K562 (cell line): Measurements from ENCODE around the gene ATOH1. TPM values are rescaled to one million over a fixed set of nuclear protein-coding genes. Genes with fewer than 3 reads are reported as not detected.

ENCODE experiments used
- ATAC-seq: fragments of 200-7000 bp; cut with Tn5 transposase; 3 replicates; pipeline ENCODE4 v1.9.1; 2020; ENCODE audit warnings: moderate library complexity
- BruUV-seq: library from RNA; stranded (reverse); fragments of 400-500 nt; replicated peaks from 2 replicates; lab custom pipeline; 2021; lab: Mats Ljungman, UMichigan
- CTCF ChIA-PET: fragments of 300-600 bp; formaldehyde crosslinking; extraction: SDS; loops from one replicate; lab custom pipeline; 2021; ENCODE audit warnings: low intra/inter-chr PET ratio; lab: Yijun Ruan, JAX
- POLR2A ChIA-PET: fragments of 300-600, 350-650 bp; sonication (Branson Sonifier 250); formaldehyde crosslinking; extraction: SDS; loops from one replicate; lab custom pipeline; 2021; ENCODE audit warnings: antibody characterized with exemption, inconsistent platforms; lab: Yijun Ruan, JAX
- DNase-seq, 4 experiments: peaks; one replicate each; pipeline versions ENCODE4 v3.0.0 to v3.0.0-alpha.2; 2011 to 2018; ENCODE audit warnings: low spot score in 3 of 4, mixed read lengths in 3 of 4; ENCODE audit errors: extremely low read depth in 1 of 4
- FAIRE-seq: peaks from 2 replicates; lab custom pipeline; 2011; peaks lifted over from hg19 to GRCh38; lab: Jason Lieb, UNC
- H2AFZ ChIP-seq: 2 replicates; pipeline ENCODE4 v1.6.0; 2011; ENCODE audit warnings: low read depth, low read length, control low read depth, inconsistent platforms
- H3K27ac ChIP-seq: fragments of 200-600 bp; 3 replicates; pipeline ENCODE4 v1.8.0; 2011; ENCODE audit warnings: low read depth, mild to moderate bottlenecking, control low read depth, inconsistent platforms, low read length, moderate library complexity, mixed read lengths; ENCODE audit errors: extremely low read depth
- H3K27me3 ChIP-seq, 2 experiments: fragments of 300-600 bp in 1 of 2; 2 replicates in 1 of 2; 3 replicates in 1 of 2; pipeline versions ENCODE4 v1.6.0 to v1.8.0; 2011; ENCODE audit warnings: inconsistent platforms in 2 of 2, low read length in 2 of 2, mild to moderate bottlenecking in 1 of 2, mixed read lengths in 1 of 2, moderate library complexity in 1 of 2; ENCODE audit not compliant: control insufficient read depth in 2 of 2, insufficient read depth in 2 of 2
- H3K36me3 ChIP-seq: fragments of 300-600 bp; 3 replicates; pipeline ENCODE4 v1.8.0; 2011; ENCODE audit warnings: mild to moderate bottlenecking, low read length, inconsistent platforms; ENCODE audit not compliant: control insufficient read depth, insufficient read depth
- H3K4me1 ChIP-seq, 2 experiments: fragments of 200-600 bp in 1 of 2; replicated peaks in 1 of 2; 2 replicates in 1 of 2; 3 replicates in 1 of 2; pipeline versions ENCODE4 v1.5.1 to v1.8.0; 2011; ENCODE audit warnings: inconsistent platforms in 2 of 2, low read length in 2 of 2, mild to moderate bottlenecking in 1 of 2, mixed read lengths in 1 of 2, moderate library complexity in 1 of 2; ENCODE audit not compliant: control insufficient read depth in 2 of 2, insufficient read depth in 2 of 2
- H3K4me2 ChIP-seq: 2 replicates; pipeline ENCODE4 v1.6.1; 2011; ENCODE audit warnings: low read length, control low read depth, inconsistent platforms, mixed read lengths; ENCODE audit not compliant: insufficient read depth
- H3K4me3 ChIP-seq: fragments of 200-600 bp; sonication (generic), shearing (Covaris generic); 2 replicates; pipeline ENCODE4 v1.5.1; 2016; ENCODE audit warnings: control low read depth, inconsistent platforms
- H3K79me2 ChIP-seq: fragments of 200-600 bp; 3 replicates; pipeline ENCODE4 v1.8.0; 2011; ENCODE audit warnings: low read length, inconsistent platforms; ENCODE audit not compliant: control insufficient read depth, insufficient read depth
- H3K9ac ChIP-seq, 2 experiments: 2 replicates each; pipeline versions ENCODE4 v1.6.0 to v1.6.1; 2011; ENCODE audit warnings: low read depth in 2 of 2, low read length in 2 of 2, control low read depth in 1 of 2, inconsistent platforms in 1 of 2, mild to moderate bottlenecking in 1 of 2, mixed read lengths in 1 of 2; ENCODE audit not compliant: insufficient read depth in 1 of 2
- H3K9me1 ChIP-seq: one replicate; pipeline ENCODE4 v1.6.0; 2011; ENCODE audit warnings: inconsistent platforms, mild to moderate bottlenecking, low read length, moderate library complexity; ENCODE audit not compliant: control insufficient read depth, insufficient read depth
- H3K9me3 ChIP-seq: replicated peaks from 2 replicates; pipeline ENCODE4 v1.5.1; 2011; ENCODE audit warnings: low read depth, low read length, inconsistent platforms; ENCODE audit not compliant: control insufficient read depth, insufficient read depth
- H4K20me1 ChIP-seq: replicated peaks from 2 replicates; pipeline ENCODE4 v1.6.1; 2011; ENCODE audit warnings: low read length, inconsistent platforms, mixed read lengths; ENCODE audit not compliant: control insufficient read depth, insufficient read depth
- CSDE1 ChIP-seq, 2 experiments: fragments of 450-650 bp; IDR thresholded peaks; 2 replicates each; pipeline ENCODE4 v1.6.1; 2016; ENCODE audit warnings: mild to moderate bottlenecking in 1 of 2
- EGR1 ChIP-seq: fragments of 450-650 bp; conservative IDR thresholded peaks from 2 replicates; pipeline ENCODE4 v1.6.1; 2017; ENCODE audit warnings: mild to moderate bottlenecking
- HDAC6 ChIP-seq: IDR thresholded peaks from 2 replicates; pipeline ENCODE4 v1.6.1; 2012; ENCODE audit warnings: low read depth, mild to moderate bottlenecking, control low read depth, inconsistent platforms, low read length, moderate library complexity
- NR1H2 ChIP-seq: sonication (generic); formaldehyde crosslinking; IDR thresholded peaks from 2 replicates; pipeline ENCODE4 v1.4.0; 2020; ENCODE audit warnings: mild to moderate bottlenecking, missing genetic modification reagents
- POLR2AphosphoS2 ChIP-seq: IDR thresholded peaks from 2 replicates; pipeline ENCODE4 v1.6.1; 2012; ENCODE audit warnings: low read length, improper control_type of control experiment
- SUPT5H ChIP-seq: fragments of 450-650 bp; IDR thresholded peaks from 2 replicates; pipeline ENCODE4 v1.6.1; 2016
- TAF1 ChIP-seq: IDR thresholded peaks from 2 replicates; pipeline ENCODE4 v1.6.1; 2011; ENCODE audit warnings: mild to moderate bottlenecking, low read length, moderate library complexity; ENCODE audit not compliant: insufficient read depth, control insufficient read depth, severe bottlenecking; ENCODE audit errors: extremely low read depth
- TARDBP ChIP-seq: fragments of 450-650 bp; IDR thresholded peaks from 2 replicates; pipeline ENCODE4 v1.6.1; 2016
- ZNF3 ChIP-seq: fragments of 250-450 bp; sonication (Bioruptor Pico); IDR thresholded peaks from 2 replicates; pipeline ENCODE4 v1.5.0; 2021; ENCODE audit warnings: mild to moderate bottlenecking, moderate library complexity
- WGBS: fragments of 100-300 bp; shearing (Covaris generic); methylation state at CpG from one replicate; pipeline ENCODE4 v1.1.6; 2016; ENCODE audit warnings: low coverage, mixed read lengths; ENCODE audit not compliant: insufficient coverage; ENCODE audit errors: missing lambda C conversion rate; 5-methylcytosine and 5-hydroxymethylcytosine counted together
- in situ Hi-C: fragments of 300-500 bp; cut with MboI; formaldehyde crosslinking; loops from 4 replicates; pipeline ENCODE4 v1.15.0; 2018; ENCODE audit warnings: inconsistent platforms, mixed read lengths
- intact Hi-C: fragments of 100-400 bp; cut with micrococcal nuclease; formaldehyde crosslinking; loops from 2 replicates; pipeline ENCODE4 v1.14.2; 2022
- polyA plus RNA-seq, 8 experiments: library from polyadenylated mRNA; depleted of rRNA in 4 of 8; stranded (reverse) in 5 of 8; unstranded in 3 of 8; fragments of >200 nt; fragmentation: Nextera tagmentation in 2 of 8; fragmentation: Illumina TruSeq in 1 of 8; extraction: Ambion mirVana in 2 of 8; extraction: Trizol in 1 of 8; gene quantifications; 2 replicates each; pipeline versions ENCODE4 v1.2.1 to v1.2.3, GENCODE V29; 2011 to 2014; ENCODE audit warnings: inconsistent platforms in 1 of 8, missing spikeins in 1 of 8
- total RNA-seq, 7 experiments: library from RNA; depleted of rRNA in 6 of 7; stranded (reverse); fragments of >200 nt in 6 of 7; fragmentation: Illumina TruSeq in 2 of 7; extraction: Trizol in 2 of 7; gene quantifications; 2 replicates each; pipeline versions ENCODE4 v1.2.1 to v1.2.3, GENCODE V29; 2011 to 2021; ENCODE audit warnings: low replicate concordance in 1 of 7
- TF ChIP-seq, protein P1 (sequence below): sonication (generic); formaldehyde crosslinking; IDR thresholded peaks from 2 replicates; pipeline ENCODE4 v1.8.0; 2022; ENCODE audit warnings: missing genetic modification reagents, mild to moderate bottlenecking, moderate library complexity, borderline replicate concordance
- TF ChIP-seq, protein P2 (sequence below): IDR thresholded peaks from 3 replicates; pipeline ENCODE4 v1.6.1; 2011; ENCODE audit warnings: borderline replicate concordance, mild to moderate bottlenecking, moderate library complexity; ENCODE audit not compliant: insufficient read length; ENCODE audit errors: extremely low read depth
- TF ChIP-seq, protein P3 (sequence below), 2 experiments: fragments of 450-650 bp in 1 of 2; IDR thresholded peaks; 2 replicates each; pipeline ENCODE4 v1.6.1; 2011 to 2017; ENCODE audit warnings: low read depth in 2 of 2, antibody characterized with exemption in 1 of 2, borderline replicate concordance in 1 of 2, low read length in 1 of 2, mild to moderate bottlenecking in 1 of 2, mixed read lengths in 1 of 2; ENCODE audit not compliant: control insufficient read depth in 1 of 2

The ATOH1 gene
- total and polyA plus RNA-seq, 9 of the 15 experiments (the other 6 are each of a cell fraction or from before 2014, with no cell fraction given) = not detected

DNA sequence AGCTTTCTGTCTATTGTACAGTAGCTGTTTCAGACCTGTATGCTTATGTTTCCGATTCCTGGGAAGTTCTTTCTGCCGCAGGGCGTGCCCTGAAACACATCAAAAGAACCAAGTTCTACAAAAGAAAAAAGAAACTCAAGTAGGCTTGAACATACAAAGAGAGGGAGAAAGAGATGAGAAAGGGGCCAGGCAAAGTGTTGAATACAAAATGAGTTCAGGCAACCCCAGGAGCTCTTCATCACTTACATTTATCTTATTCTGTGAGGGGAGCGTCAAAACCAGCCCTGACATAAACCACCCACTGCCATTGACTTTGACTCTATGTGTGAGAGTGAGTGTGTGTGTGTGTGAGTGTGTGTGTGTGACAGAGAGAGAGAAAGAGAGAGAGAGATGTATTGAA lies 26.5 kb upstream of the ATOH1 start:
- H3K4me1 ChIP-seq = no peaks in the 10 kb centered on the region
- FAIRE-seq = no peak
- in situ Hi-C loops (no loop called here), intact Hi-C loops (no loop called here)
- TF ChIP-seq POLR2AphosphoS2 (no peak), HDAC6 (no peak), CSDE1 (IDR thresholded peaks at IDR 0.05) (no peak), ZNF3 (CRISPR knock-in tag) (no peak), SUPT5H (no peak), EGR1 (no peak), NR1H2 (CRISPR knock-in tag) (no peak), TAF1 (no peak), TARDBP (no peak)
- TF ChIP-seq, protein P1, sequence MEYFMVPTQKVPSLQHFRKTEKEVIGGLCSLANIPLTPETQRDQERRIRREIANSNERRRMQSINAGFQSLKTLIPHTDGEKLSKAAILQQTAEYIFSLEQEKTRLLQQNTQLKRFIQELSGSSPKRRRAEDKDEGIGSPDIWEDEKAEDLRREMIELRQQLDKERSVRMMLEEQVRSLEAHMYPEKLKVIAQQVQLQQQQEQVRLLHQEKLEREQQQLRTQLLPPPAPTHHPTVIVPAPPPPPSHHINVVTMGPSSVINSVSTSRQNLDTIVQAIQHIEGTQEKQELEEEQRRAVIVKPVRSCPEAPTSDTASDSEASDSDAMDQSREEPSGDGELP (CRISPR knock-in tag) = no peak
- TF ChIP-seq, protein P2, sequence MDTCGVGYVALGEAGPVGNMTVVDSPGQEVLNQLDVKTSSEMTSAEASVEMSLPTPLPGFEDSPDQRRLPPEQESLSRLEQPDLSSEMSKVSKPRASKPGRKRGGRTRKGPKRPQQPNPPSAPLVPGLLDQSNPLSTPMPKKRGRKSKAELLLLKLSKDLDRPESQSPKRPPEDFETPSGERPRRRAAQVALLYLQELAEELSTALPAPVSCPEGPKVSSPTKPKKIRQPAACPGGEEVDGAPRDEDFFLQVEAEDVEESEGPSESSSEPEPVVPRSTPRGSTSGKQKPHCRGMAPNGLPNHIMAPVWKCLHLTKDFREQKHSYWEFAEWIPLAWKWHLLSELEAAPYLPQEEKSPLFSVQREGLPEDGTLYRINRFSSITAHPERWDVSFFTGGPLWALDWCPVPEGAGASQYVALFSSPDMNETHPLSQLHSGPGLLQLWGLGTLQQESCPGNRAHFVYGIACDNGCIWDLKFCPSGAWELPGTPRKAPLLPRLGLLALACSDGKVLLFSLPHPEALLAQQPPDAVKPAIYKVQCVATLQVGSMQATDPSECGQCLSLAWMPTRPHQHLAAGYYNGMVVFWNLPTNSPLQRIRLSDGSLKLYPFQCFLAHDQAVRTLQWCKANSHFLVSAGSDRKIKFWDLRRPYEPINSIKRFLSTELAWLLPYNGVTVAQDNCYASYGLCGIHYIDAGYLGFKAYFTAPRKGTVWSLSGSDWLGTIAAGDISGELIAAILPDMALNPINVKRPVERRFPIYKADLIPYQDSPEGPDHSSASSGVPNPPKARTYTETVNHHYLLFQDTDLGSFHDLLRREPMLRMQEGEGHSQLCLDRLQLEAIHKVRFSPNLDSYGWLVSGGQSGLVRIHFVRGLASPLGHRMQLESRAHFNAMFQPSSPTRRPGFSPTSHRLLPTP = no peak
- TF ChIP-seq, protein P3, sequence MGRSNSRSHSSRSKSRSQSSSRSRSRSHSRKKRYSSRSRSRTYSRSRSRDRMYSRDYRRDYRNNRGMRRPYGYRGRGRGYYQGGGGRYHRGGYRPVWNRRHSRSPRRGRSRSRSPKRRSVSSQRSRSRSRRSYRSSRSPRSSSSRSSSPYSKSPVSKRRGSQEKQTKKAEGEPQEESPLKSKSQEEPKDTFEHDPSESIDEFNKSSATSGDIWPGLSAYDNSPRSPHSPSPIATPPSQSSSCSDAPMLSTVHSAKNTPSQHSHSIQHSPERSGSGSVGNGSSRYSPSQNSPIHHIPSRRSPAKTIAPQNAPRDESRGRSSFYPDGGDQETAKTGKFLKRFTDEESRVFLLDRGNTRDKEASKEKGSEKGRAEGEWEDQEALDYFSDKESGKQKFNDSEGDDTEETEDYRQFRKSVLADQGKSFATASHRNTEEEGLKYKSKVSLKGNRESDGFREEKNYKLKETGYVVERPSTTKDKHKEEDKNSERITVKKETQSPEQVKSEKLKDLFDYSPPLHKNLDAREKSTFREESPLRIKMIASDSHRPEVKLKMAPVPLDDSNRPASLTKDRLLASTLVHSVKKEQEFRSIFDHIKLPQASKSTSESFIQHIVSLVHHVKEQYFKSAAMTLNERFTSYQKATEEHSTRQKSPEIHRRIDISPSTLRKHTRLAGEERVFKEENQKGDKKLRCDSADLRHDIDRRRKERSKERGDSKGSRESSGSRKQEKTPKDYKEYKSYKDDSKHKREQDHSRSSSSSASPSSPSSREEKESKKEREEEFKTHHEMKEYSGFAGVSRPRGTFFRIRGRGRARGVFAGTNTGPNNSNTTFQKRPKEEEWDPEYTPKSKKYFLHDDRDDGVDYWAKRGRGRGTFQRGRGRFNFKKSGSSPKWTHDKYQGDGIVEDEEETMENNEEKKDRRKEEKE (IDR thresholded peaks at IDR 0.05; ENCODE audit: borderline replicate concordance in 1 of 2, control insufficient read depth in 1 of 2, low read depth in 2 of 2, low read length in 1 of 2) = no peak
- H3K27ac ChIP-seq = no peak overlapping the region
- H3K9ac ChIP-seq = no peak overlapping the region
- 0% methylated on average over 4 of the region's 4 CpGs for WGBS
- no peak overlapping the region for H2AFZ ChIP-seq
- H3K79me2 ChIP-seq = no peaks in the 10 kb centered on the region
- ChIA-PET CTCF (no interaction called here), POLR2A (no interaction called here)
- H3K9me3 ChIP-seq = no peaks in the 10 kb centered on the region
- no peak for ATAC-seq
- no peak overlapping the region for H3K4me3 ChIP-seq
- H3K27me3 ChIP-seq = no peaks in the 10 kb centered on the region
- DNase-seq = no peak
- H4K20me1 ChIP-seq = no peaks in the 10 kb centered on the region
- H3K4me2 ChIP-seq = no peak overlapping the region
- H3K36me3 ChIP-seq = no peaks in the 10 kb centered on the region
- no TSS peak for BruUV-seq
- H3K9me1 ChIP-seq = no peaks in the 10 kb centered on the region
